LNCaP clone FGC (cell line): ENCODE measurements around the gene UBE2E1.

ENCODE experiments used
- DNase-seq: peaks from one replicate; pipeline ENCODE4 v3.0.0-alpha.2; 2011; ENCODE audit warnings: low read depth
- H3K4me3 ChIP-seq: 2 replicates; pipeline ENCODE4 v1.5.1; 2011; ENCODE audit warnings: mild to moderate bottlenecking, low read depth, low read length, control low read depth
- CTCF ChIP-seq: IDR thresholded peaks from 2 replicates; pipeline ENCODE4 v1.5.1; 2012; ENCODE audit warnings: mild to moderate bottlenecking; ENCODE audit not compliant: control insufficient read depth, insufficient read depth; ENCODE audit errors: extremely low read depth

UBE2E1 gene

DNA sequence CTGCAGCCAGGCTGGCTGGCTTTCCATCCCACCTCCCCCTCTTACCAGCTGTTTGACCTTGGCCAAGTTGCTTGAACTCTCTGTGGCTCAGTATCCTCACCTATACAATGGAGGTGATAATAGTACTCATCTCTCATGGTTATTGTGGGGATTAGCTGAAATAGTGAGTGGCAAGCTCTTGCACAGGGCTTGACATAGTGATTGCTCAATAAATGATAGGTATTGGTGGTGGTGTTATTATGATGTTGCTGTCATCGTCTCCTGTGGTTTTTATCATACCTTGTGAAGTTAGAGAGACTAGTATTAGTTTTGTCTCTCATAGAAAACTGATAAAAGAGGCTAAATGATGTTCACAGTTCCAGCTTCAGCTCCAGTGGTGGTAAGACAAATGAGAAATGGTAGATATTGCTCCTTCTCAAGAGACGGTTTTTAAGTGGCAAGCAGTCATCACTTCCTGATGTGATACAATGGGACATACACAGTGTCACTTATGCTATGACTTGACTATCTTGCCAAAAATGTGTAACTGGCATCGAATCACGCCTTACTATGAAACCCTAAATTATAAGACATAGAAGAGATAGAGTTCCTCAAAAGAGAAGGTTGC is 12.1 kb upstream of the UBE2E1 start:
- TF ChIP-seq CTCF = no peak
- no peak overlapping the region for H3K4me3 ChIP-seq
- no peak for DNase-seq

DNA sequence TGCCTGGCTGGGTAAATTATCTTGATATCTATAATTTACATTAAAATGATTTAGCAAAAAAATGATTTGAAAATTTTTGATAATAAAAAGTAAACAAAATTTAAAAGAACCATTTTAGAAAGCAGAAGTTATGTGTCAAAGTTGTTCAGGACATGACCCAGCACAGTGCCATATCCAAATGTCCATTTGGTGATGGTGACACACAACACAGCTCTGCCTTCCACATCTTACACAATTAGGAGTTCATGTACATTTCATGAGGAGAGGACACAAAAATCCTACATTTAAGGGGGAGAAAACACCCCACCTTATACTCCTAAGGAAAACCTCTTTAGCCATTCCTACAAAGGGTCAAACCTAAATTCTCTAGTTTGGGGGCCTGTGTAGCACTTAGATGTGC is 10.7 kb upstream of the UBE2E1 start:
- no peak for TF ChIP-seq CTCF
- no peak overlapping the region for H3K4me3 ChIP-seq
- no peak for DNase-seq

DNA sequence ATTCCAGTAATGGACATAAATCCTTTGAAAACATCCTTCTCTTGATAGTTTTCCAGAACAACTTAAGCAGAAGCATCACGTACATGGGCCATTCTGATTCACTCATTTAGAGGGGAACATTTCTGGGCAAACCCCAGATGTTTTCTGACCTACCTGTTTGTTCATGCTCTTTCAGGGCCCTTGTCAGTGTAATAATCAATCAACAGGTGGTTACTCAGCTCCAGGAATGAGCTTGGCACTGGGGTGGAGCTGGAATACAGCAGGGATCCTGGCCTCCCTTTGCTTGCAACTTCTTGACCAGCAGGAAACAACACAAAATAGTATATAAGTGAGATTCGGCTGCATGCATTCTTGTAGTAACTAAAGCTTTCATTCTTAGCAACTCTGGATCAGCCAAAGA is 9.2 kb upstream of the UBE2E1 start:
- DNase-seq = no peak
- no peak overlapping the region for H3K4me3 ChIP-seq
- no peak for TF ChIP-seq CTCF

- H3K4me3 ChIP-seq = no peak overlapping the region
- DNase-seq = no peak
- no peak for TF ChIP-seq CTCF
These were observed 8.3 kb upstream of the UBE2E1 start for GRCh38 chr3:23797491-23797890.

GRCh38 chr3:23798456-23798855 is 7.3 kb upstream of the UBE2E1 start:
- no peak for DNase-seq
- TF ChIP-seq CTCF = no peak

DNA sequence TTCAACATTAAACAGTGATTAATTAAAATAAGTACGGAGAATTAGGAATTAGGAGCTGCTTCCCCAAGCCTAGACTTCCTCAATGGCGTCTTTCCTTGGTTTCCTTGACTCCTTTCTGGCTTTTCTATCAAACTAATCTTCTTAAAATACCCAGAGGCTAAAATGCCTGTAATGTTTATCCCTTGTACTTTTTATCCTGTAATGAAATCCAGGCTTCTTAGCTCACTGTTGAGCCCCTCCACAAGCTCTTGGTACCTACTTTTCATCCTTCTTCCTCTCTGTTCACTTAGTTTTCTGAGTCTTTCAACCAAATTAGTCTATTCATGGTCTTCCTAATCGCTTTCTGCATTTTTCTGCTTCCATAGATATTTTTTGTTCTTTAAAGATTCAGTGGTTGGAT is 6.9 kb upstream of the UBE2E1 start:
- no peak for DNase-seq
- TF ChIP-seq CTCF = no peak
- H3K4me3 ChIP-seq = no peak overlapping the region

More at GRCh38 chr3:23798456-23798855, 7.3 kb upstream of the UBE2E1 start:
- no peak overlapping the region for H3K4me3 ChIP-seq

DNA sequence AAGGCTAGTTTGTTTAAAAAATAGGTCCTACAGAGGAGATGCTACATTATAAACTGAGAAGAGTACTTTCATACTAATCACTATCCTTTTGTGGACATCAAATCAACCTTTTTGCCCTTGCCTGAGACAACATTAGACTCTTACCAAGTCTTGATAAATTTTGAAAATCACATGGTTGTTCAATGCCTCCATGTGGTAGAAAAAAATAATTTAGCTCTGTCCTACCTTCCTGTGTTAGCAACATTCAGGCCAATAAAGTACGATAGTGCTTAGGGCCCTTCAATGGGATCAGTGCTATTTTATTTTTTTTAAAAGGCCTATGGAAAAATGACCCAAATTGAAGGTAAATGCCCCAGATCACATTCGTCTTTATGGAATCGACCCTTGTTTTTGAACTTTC is 5.0 kb upstream of the UBE2E1 start:
- H3K4me3 ChIP-seq = no peak overlapping the region
- peak; percentile 32; the same call in 1 of the 2 replicates for TF ChIP-seq CTCF
- no peak for DNase-seq
